Fibroblast of upper back skin (primary cell): ENCODE results near the gene HSF4.
A peak's percentile ranks its signal among the peaks of the same experiment; 100 is the strongest.

Source experiments
- DNase-seq: peaks from one replicate; pipeline ENCODE4 v3.0.0-alpha.2; 2013

Gene HSF4

DNA sequence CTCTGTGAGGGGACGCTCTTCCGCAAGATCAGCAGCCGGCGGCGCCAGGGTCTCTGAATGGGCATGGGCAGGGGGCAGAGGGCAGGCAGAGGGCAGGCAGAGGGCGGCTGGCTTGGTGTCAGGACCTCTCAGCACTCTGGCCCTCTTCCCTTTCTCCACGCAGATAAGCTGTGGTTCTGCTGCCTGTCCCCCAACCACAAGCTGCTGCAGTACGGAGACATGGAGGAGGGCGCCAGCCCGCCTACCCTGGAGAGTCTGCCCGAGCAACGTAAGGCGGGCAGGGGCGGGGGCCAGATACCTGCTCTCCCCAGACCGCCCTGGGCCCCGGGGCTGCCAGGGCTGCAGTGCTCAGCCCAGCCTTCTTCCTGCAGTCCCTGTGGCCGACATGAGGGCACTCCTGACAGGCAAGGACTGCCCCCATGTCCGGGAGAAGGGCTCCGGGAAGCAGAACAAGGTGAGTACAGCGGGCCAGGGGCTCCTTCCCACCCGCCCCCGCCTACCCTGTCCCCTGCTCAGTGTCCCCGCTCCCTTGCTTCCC, 38.5 kb downstream of the HSF4 start:
- no peak for DNase-seq

- no peak for DNase-seq
These were observed 39.5 kb downstream of the HSF4 start for GRCh38 chr16:67204076-67204475.

DNA sequence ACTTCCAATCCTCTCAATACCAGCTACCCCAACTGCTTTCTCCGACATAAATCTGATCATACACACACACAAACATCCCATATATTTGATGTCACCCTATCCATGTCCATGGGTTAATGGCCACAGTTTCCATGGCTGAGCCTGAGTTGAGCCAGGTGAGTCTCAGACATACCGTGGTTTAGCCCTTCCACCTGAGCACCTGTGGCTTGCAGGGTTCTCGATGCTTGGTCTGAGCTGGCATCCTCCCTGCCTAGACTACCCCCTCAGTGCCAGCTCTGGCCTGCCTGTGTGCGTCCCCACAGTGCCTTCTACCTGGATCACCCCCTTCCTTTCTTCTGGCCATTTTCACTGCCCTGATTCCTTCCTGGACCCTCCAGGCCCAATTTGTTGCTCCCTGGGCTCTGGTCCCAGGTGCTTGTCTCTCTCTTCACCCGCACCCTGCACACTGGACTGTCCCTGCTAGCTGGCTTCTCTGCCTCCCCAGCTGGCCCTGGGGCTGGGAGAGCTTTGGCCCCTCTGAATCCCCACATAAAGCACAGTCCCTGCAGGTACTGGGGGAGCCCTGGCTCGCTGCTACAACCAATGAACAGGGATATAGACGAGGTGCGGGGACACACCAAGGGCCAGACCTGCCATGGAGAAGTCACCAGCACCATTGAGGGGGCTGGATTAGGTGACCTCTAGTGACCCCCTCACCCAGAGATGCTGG, 41.7 kb downstream of the HSF4 start:
- no peak for DNase-seq

GRCh38 chr16:67206838-67207248, 42.3 kb downstream of the HSF4 start:
- DNase-seq: no peak

DNA sequence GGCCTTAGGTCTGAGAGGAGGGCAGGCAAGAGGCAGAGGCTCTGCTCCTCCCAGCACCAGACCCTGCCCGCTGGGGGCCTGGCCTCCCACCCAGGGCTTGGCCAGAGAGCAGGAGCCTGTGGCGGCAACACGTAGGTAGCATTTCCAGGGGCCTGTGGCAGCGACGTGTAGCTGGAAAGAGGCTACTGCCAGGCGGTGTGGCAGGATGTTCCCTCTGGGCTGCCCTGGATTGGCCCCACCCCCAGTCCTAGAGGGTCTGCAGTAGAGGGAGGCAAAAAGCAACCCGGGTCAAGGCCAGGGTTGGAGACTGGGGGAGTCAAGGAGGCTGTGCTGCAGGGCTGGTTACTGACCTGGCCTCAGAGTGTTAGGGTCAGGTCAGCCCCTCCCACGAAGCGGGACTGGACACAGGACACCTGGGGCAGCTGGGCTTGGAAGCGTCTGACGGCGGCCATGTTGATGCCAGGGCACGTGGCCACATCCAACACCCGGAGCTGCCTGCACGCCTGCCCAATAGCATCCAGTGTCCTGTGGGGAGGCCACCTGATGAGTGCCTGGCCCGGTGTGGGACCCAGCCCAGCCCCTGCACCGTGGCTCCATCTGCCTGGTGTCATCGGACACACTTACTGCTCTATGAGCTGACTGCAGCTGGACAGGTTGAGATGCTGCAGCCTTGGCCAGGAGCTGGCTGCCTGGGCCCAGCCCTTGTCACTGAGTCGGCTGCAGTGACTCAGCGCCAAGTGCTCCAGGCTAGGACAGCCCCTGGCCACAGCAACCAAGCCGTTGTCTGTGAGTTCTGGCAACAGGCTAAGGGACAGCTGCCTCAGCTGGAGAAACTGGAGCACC, 42.9 kb downstream of the HSF4 start:
- peak; percentile 16 for DNase-seq

GRCh38 chr16:67208154-67208896, 43.8 kb downstream of the HSF4 start:
- no peak for DNase-seq

DNA sequence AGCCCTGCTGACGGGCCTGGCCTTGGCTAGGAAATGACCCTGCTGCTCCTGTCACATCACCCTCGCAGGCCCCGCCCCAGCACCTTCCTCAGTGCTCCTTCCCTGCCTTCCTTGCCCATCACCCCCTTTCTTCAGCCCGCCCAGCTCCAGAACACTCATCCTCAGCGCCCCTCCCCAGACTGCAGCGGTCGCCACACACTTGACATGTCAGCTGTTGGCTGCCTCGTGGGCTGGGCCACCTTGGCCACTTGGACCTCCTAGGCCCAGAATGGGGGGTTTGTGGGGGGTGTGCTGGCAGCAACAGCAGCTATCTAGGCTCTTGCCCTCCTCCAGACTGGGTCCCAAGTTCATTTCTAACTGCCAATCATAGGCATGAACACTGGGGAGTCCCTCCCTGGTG, 45.0 kb downstream of the HSF4 start:
- DNase-seq: no peak

DNA sequence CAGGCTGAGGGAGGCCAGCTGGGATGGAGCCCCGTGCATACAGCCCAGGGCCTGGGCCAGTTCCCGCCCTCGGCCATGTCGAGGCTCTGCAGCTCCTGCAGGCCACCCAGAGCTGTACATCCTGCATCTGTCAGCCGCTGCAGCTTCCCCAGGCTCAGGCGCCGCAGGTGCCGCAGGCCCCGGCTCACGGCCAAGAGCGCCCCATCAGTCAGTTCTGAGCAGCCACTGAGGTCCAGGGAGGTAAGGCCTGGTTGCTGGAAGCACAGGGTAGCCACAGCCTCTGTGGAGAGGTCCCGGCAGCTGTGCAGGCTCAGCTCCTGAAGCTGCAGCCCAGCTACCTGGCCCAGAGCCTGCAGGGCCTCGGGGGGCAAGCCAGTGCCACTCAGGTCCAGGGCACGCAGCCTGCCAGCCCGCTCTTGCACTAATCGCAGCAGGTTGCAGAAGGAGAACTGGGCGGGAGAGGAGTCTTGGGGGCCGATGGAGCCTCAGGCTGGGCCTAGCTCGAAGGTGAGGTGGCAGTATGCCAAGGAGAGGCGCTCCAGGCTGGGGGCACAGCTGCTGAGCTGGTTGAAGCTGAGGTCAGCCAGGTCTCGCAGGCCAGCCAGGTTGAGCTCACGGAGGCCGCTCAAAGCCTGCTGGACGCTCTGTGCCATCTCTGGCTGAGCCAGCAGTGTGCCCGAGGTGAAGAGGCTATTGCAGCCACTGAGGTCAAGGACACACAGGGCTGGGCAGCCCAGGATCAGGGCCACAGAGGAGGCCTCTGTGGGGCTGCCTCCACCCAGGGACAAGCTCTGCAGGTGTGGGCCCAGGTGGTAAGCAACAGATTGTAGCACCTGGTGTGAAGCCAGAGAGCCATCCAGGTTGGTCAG, 45.8 kb downstream of the HSF4 start:
- DNase-seq: no peak

DNA sequence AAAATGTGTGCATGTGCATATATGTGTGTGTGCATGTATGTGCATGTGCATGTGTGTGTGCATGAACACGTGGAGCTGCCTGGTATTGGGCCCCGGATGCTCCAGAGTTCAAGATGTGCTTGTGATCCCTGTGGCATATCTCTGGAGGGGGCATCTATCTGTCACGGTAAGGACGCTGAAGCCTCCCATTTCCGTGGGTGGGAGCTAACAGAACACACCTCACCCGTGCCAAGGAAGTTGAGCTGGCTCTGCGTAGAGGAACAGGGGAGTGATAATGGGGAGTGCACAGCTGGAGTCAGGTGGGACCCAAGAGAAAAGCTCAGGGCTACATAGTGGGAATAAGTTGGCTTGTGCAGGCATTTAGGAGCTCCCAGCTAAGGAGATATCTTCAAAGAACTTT, 47.1 kb downstream of the HSF4 start:
- no peak for DNase-seq

DNA sequence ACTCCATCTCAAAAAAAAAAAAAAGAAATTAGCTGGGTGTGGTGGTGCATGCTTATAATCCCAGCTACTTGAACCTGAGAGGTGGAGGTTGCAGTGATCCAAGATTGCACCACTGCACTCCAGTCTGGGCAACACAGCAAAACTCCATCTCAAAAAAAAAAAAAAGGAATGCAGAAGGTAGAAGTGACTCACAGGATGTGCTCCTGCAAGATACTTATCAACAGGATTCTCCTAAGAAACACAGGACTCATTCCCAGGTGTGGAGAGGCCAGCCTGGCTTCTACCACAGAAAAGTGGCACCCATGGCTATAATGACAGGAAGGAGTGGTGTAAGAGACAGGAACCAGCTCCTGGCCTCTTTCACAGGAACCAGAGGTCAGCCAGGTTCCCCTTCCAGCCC, 48.2 kb downstream of the HSF4 start:
- DNase-seq: no peak

- DNase-seq: no peak
These were observed 48.9 kb downstream of the HSF4 start for GRCh38 chr16:67213197-67214019.

DNA sequence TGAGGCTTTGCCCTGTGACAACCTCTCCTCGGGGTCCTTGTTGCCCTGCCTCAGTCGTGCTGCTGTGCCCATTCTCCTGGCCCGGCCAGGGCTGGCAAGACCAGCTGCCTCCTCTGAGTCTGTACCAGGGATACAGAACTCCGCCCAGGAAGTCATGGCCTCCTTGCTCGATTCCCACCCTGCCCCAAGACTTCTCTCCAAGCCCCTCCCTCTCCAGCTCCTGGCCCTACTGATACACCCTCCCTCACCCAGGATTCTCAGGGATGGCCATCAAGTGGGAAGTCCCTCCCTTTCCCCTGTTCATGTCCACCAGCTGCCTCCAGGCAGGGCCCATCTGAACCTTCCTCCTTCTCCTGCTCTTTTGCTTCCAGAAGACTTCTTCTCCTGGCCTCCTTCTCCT, 51.2 kb downstream of the HSF4 start:
- DNase-seq: no peak

- DNase-seq: no peak
These were observed 52.3 kb downstream of the HSF4 start for GRCh38 chr16:67216612-67217490.
